Spleen (tissue), 11 donors: Measurements from ENCODE around the gene COL12A1. TPM values are rescaled to one million over a fixed set of nuclear protein-coding genes. Genes with fewer than 3 reads are reported as not detected.

ENCODE experiments used
- DNase-seq: peaks from one replicate; pipeline ENCODE4 v3.0.0-alpha.2; 2020
- H3K27ac ChIP-seq, 8 donors: fragments of 200-600 bp; sonication (generic) in 7 of 8; 1 replicate in 4 of 8; 2 replicates in 4 of 8; pipeline versions ENCODE4 v1.5.0 to v1.8.0; 2016 to 2021; ENCODE audit warnings: inconsistent platforms in 4 of 8, mild to moderate bottlenecking in 4 of 8, moderate library complexity in 1 of 8
- H3K27me3 ChIP-seq, 7 donors: fragments of 200-600 bp; sonication (generic) in 6 of 7; replicated peaks in 1 of 7; 1 replicate in 4 of 7; 2 replicates in 3 of 7; pipeline versions ENCODE4 v1.5.0 to v1.8.0; 2016 to 2021; ENCODE audit warnings: inconsistent platforms in 3 of 7, mild to moderate bottlenecking in 1 of 7
- H3K36me3 ChIP-seq, 6 donors: fragments of 200-600 bp; sonication (generic) in 5 of 6; 1 replicate in 4 of 6; 2 replicates in 2 of 6; pipeline versions ENCODE4 v1.5.0 to v1.8.0; 2016 to 2021; ENCODE audit warnings: inconsistent platforms in 2 of 6
- H3K4me1 ChIP-seq, 6 donors: fragments of 200-600 bp; sonication (generic) in 5 of 6; 1 replicate in 3 of 6; 2 replicates in 3 of 6; pipeline versions ENCODE4 v1.5.0 to v1.8.0; 2016 to 2021; ENCODE audit warnings: inconsistent platforms in 3 of 6
- H3K4me3 ChIP-seq, 8 donors: fragments of 200-600 bp; sonication (generic) in 7 of 8; 1 replicate in 4 of 8; 2 replicates in 4 of 8; pipeline versions ENCODE4 v1.5.0 to v1.8.0; 2016 to 2021; ENCODE audit warnings: inconsistent platforms in 4 of 8, mild to moderate bottlenecking in 4 of 8, moderate library complexity in 2 of 8
- H3K9me3 ChIP-seq, 8 donors: fragments of 200-600 bp; sonication (generic) in 7 of 8; 1 replicate in 4 of 8; 2 replicates in 4 of 8; pipeline versions ENCODE4 v1.5.0 to v1.8.0; 2016 to 2021; ENCODE audit warnings: inconsistent platforms in 4 of 8
- POLR2A ChIP-seq, 3 donors: fragments of 450-650 bp; IDR thresholded peaks; one replicate each; pipeline ENCODE4 v1.5.1; 2017; ENCODE audit warnings: antibody characterized with exemption in 3 of 3, mild to moderate bottlenecking in 1 of 3
- POLR2AphosphoS5 ChIP-seq, 3 donors: sonication (generic); formaldehyde crosslinking; IDR thresholded peaks; one replicate each; pipeline ENCODE4 v1.5.1; 2017; ENCODE audit warnings: antibody characterized with exemption in 3 of 3
- WGBS, 5 donors: extraction: QIAGEN DNeasy Blood & Tissue Kit in 3 of 5; methylation state at CpG; one replicate each; pipeline versions ENCODE4 v1.1.5 to v1.1.7; 2013 to 2018; 5-methylcytosine and 5-hydroxymethylcytosine counted together
- intact Hi-C: fragments of 100-400 bp; cut with DNase I; formaldehyde crosslinking; loops from one replicate; pipeline ENCODE4 v1.15.0; 2023; ENCODE audit warnings: low total_unique reads
- polyA plus RNA-seq, 3 donors: library from polyadenylated mRNA; stranded (reverse); fragments of 200-250 nt; gene quantifications; one replicate each; pipeline ENCODE4 v1.2.1, GENCODE V29; 2013
- total RNA-seq, 7 donors: library from RNA; depleted of rRNA in 3 of 7; stranded (reverse); fragments of >200 nt in 3 of 7; fragmentation: NEBNext Ultra II Directional in 4 of 7; extraction: Animal tissue kit (Norgen Biotek cat#: 25700) in 4 of 7; gene quantifications; one replicate each; pipeline versions ENCODE4 v1.1.0 to v1.2.1, GENCODE V29; 2016 to 2021
- TF ChIP-seq, protein P1 (sequence below), 11 experiments: fragments of 200-600 bp in 7 of 11; fragments of 450-650 bp in 4 of 11; sonication (generic) in 4 of 11; IDR thresholded peaks in 8 of 11; conservative IDR thresholded peaks in 3 of 11; 1 replicate in 7 of 11; 2 replicates in 4 of 11; pipeline versions ENCODE4 v1.4.0 to v1.8.0; 2016 to 2021; ENCODE audit warnings: antibody characterized with exemption in 11 of 11, inconsistent platforms in 4 of 11, mild to moderate bottlenecking in 1 of 11
- donor health status: healthy with polysubstance abuse.
- donor health status: DM: no; HTN: no; CAD: no; lungs with moderate emphysema.
- donor health status: DM: no; HTN: no; CAD: no.
- donor health status: Bipolar disorder and iron deficiency.
- donor health status: healthy.
- donor health status: DM: no; HTN: no; CAD: no.
- donor health status: DM: yes; HTN: yes; CAD: no.

Gene COL12A1
- total and polyA plus RNA-seq, 10 donors, result 2.5 to 32.6 (median 21.2) TPM

- intact Hi-C loops, result no loop called here
- Histone ChIP-seq H3K9me3 (no peaks in the 10 kb centered on the region), H3K4me1 (no peaks in the 10 kb centered on the region), H3K4me3 (no peak overlapping the region), H3K27me3 (no peaks in the 10 kb centered on the region), H3K27ac (no peak overlapping the region), H3K36me3 (no peaks in the 10 kb centered on the region)
- no peak for DNase-seq
- TF ChIP-seq, protein P1, sequence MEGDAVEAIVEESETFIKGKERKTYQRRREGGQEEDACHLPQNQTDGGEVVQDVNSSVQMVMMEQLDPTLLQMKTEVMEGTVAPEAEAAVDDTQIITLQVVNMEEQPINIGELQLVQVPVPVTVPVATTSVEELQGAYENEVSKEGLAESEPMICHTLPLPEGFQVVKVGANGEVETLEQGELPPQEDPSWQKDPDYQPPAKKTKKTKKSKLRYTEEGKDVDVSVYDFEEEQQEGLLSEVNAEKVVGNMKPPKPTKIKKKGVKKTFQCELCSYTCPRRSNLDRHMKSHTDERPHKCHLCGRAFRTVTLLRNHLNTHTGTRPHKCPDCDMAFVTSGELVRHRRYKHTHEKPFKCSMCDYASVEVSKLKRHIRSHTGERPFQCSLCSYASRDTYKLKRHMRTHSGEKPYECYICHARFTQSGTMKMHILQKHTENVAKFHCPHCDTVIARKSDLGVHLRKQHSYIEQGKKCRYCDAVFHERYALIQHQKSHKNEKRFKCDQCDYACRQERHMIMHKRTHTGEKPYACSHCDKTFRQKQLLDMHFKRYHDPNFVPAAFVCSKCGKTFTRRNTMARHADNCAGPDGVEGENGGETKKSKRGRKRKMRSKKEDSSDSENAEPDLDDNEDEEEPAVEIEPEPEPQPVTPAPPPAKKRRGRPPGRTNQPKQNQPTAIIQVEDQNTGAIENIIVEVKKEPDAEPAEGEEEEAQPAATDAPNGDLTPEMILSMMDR (IDR thresholded peaks at IDR 0.05 in 8 of 11, conservative IDR thresholded peaks at IDR 0.05 in 3 of 11), result no peak
- no peak for TF ChIP-seq POLR2A (IDR thresholded peaks at IDR 0.05)
- 62 to 86% (median 72%) methylated on average over 3 of the region's 3 CpGs for WGBS, 5 donors
These were observed 90.4 kb downstream of the COL12A1 start for GRCh38 chr6:75115481-75115880.

GRCh38 chr6:75114806-75115205, 91.0 kb downstream of the COL12A1 start:
- Histone ChIP-seq H3K36me3 (no peaks in the 10 kb centered on the region), H3K27me3 (no peaks in the 10 kb centered on the region), H3K4me1 (no peaks in the 10 kb centered on the region), H3K4me3 (no peak overlapping the region), H3K27ac (no peak overlapping the region), H3K9me3 (no peaks in the 10 kb centered on the region)
- WGBS, 5 donors, result 70 to 92% (median 79%) methylated on average over 2 of the region's 2 CpGs
- TF ChIP-seq POLR2AphosphoS5 (IDR thresholded peaks at IDR 0.05) (no peak), POLR2A (IDR thresholded peaks at IDR 0.05) (no peak)
- TF ChIP-seq, protein P1 (IDR thresholded peaks at IDR 0.05 in 8 of 11, conservative IDR thresholded peaks at IDR 0.05 in 3 of 11), result no peak
- intact Hi-C loops, result no loop called here
- no peak for DNase-seq

- Histone ChIP-seq H3K36me3 (no peaks in the 10 kb centered on the region), H3K27me3 (no peaks in the 10 kb centered on the region), H3K27ac (no peak overlapping the region), H3K9me3 (no peaks in the 10 kb centered on the region), H3K4me3 (no peak overlapping the region), H3K4me1 (no peaks in the 10 kb centered on the region)
- DNase-seq, result no peak
- intact Hi-C loops, result no loop called here
- TF ChIP-seq POLR2AphosphoS5 (IDR thresholded peaks at IDR 0.05) (no peak), POLR2A (IDR thresholded peaks at IDR 0.05) (no peak)
- TF ChIP-seq, protein P1 (IDR thresholded peaks at IDR 0.05 in 8 of 11, conservative IDR thresholded peaks at IDR 0.05 in 3 of 11), result no peak
These were observed 91.7 kb downstream of the COL12A1 start for GRCh38 chr6:75114195-75114594.

DNA sequence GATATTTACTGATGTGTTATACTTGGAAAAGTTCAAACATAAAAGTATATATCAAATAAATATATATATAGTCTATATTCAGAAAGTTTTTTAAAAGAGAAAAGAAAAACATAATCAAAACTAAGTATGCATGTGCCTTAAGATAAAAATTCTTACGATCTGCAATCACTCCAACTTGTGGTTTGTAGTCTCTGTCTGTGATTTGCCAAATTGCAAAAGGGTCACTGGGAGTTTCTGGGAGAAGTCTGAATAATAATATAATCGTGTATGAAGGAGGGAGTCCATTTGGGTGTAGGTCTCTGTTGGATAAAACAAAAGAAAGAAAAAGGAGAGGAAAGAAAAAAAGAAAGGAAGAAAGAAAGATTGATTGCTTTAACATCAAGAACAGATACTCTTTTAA, 92.4 kb downstream of the COL12A1 start:
- WGBS, 5 donors, result 57 to 72% (median 63%) methylated on average over 2 of the region's 2 CpGs
- intact Hi-C loops, result no loop called here
- Histone ChIP-seq H3K4me1 (no peaks in the 10 kb centered on the region), H3K4me3 (no peak overlapping the region), H3K36me3 (no peaks in the 10 kb centered on the region), H3K27me3 (no peaks in the 10 kb centered on the region), H3K27ac (no peak overlapping the region), H3K9me3 (no peaks in the 10 kb centered on the region)
- DNase-seq, result no peak
- TF ChIP-seq, protein P1 (IDR thresholded peaks at IDR 0.05 in 8 of 11, conservative IDR thresholded peaks at IDR 0.05 in 3 of 11), result no peak
- TF ChIP-seq POLR2A (IDR thresholded peaks at IDR 0.05) (no peak), POLR2AphosphoS5 (IDR thresholded peaks at IDR 0.05) (no peak)
